ENCODE data around the gene ELP4. TPM values are rescaled to one million over a fixed set of nuclear protein-coding genes. Genes with fewer than 3 reads are reported as not detected.

Gene ELP4
- total RNA-seq, 1 experiment from 2014 or later: 17.2 TPM

GRCh38 chr11:31823644-31824331, 314.2 kb downstream of the ELP4 start:
- ChIA-PET POLR2A (no interaction called here), CTCF (no interaction called here)
- H3K9me3 ChIP-seq (ENCODE audit: control insufficient read depth, insufficient read depth, low read depth, low read length): no peaks in the 10 kb centered on the region
- DNase-seq (ENCODE audit: low read depth, low spot score) (no peak), ATAC-seq (no peak)
- peaks cover 8% of the 10 kb centered on the region for H3K27me3 ChIP-seq (ENCODE audit: control insufficient read depth, insufficient read depth, low read length)
- no TSS peak for BruUV-seq (replicated peaks)
- in situ Hi-C loops (cut with HindIII; ENCODE audit: low pct_unique_long_range_greater_than_20kb, low sequenced_read_pairs) (no loop called here), intact Hi-C loops (cut with micrococcal nuclease; ENCODE audit: unreplicated experiment) (no loop called here)
- no peak for TF ChIP-seq REST (IDR thresholded peaks at IDR 0.05; ENCODE audit: insufficient read depth in 1 of 2, low read depth in 2 of 2, low read length in 1 of 2)
- no peak for TF ChIP-seq POLR2AphosphoS5 (IDR thresholded peaks at IDR 0.05; ENCODE audit: low read depth, low read length)
- TF ChIP-seq CTCF (IDR thresholded peaks at IDR 0.05): no peak
- TF ChIP-seq TCF7L2 (IDR thresholded peaks at IDR 0.05; ENCODE audit: low read depth, low read length): no peak
- TF ChIP-seq SIN3A (IDR thresholded peaks at IDR 0.05; ENCODE audit: borderline replicate concordance, insufficient read depth, low read depth, low read length): no peak
- no peak overlapping the region for H3K4me3 ChIP-seq (ENCODE audit: low read depth in 2 of 2, low read length in 2 of 2)
- no peak overlapping the region for H3K27ac ChIP-seq (ENCODE audit: low read length)
- no peaks in the 10 kb centered on the region for H3K36me3 ChIP-seq (ENCODE audit: control insufficient read depth, insufficient read depth, low read length)
- H3K4me1 ChIP-seq (ENCODE audit: control insufficient read depth, insufficient read depth, low read length): no peaks in the 10 kb centered on the region

GRCh38 chr11:31824332-31824878, 314.8 kb downstream of the ELP4 start:
- H3K9me3 ChIP-seq (ENCODE audit: control insufficient read depth, insufficient read depth, low read depth, low read length): no peaks in the 10 kb centered on the region
- no peaks in the 10 kb centered on the region for H3K36me3 ChIP-seq (ENCODE audit: control insufficient read depth, insufficient read depth, low read length)
- TF ChIP-seq REST (IDR thresholded peaks at IDR 0.05; ENCODE audit: insufficient read depth in 1 of 2, low read depth in 2 of 2, low read length in 1 of 2): no peak
- no peak for TF ChIP-seq CTCF (IDR thresholded peaks at IDR 0.05)
- no peak for TF ChIP-seq SIN3A (IDR thresholded peaks at IDR 0.05; ENCODE audit: borderline replicate concordance, insufficient read depth, low read depth, low read length)
- no peak for TF ChIP-seq TCF7L2 (IDR thresholded peaks at IDR 0.05; ENCODE audit: low read depth, low read length)
- ATAC-seq (no peak), DNase-seq (ENCODE audit: low read depth, low spot score) (no peak)
- ChIA-PET POLR2A (no interaction called here), CTCF (no interaction called here)
- H3K27me3 ChIP-seq (ENCODE audit: control insufficient read depth, insufficient read depth, low read length): peaks cover 8% of the 10 kb centered on the region
- no peak overlapping the region for H3K4me3 ChIP-seq (ENCODE audit: low read depth in 2 of 2, low read length in 2 of 2)
- H3K27ac ChIP-seq (ENCODE audit: low read length): no peak overlapping the region
- H3K4me1 ChIP-seq (ENCODE audit: control insufficient read depth, insufficient read depth, low read length): no peaks in the 10 kb centered on the region
- in situ Hi-C loops (cut with HindIII; ENCODE audit: low pct_unique_long_range_greater_than_20kb, low sequenced_read_pairs): no loop called here
- intact Hi-C loops (cut with micrococcal nuclease; ENCODE audit: unreplicated experiment): no loop called here
- no TSS peak for BruUV-seq (replicated peaks)
